Muscle of leg (tissue), 11 donors: ENCODE data around the gene HUS1. TPM values are rescaled to one million over a fixed set of nuclear protein-coding genes. Genes with fewer than 3 reads are reported as not detected.
"Not testable (repeated sequence)": the region's sequence is repeated elsewhere in the genome, so short reads cannot be mapped to it uniquely, and the experiment has no call there.

Experiments used
- DNase-seq: peaks from one replicate; pipeline ENCODE4 v3.0.0; 2013
- H3K27ac ChIP-seq: one replicate; pipeline ENCODE4 v1.5.1; 2013; ENCODE audit warnings: mild to moderate bottlenecking, low read length, control low read depth
- H3K27me3 ChIP-seq: one replicate; pipeline ENCODE4 v1.6.1; 2013; ENCODE audit warnings: low read length; ENCODE audit not compliant: control insufficient read depth, insufficient read depth
- H3K36me3 ChIP-seq: one replicate; pipeline ENCODE4 v1.6.1; 2013; ENCODE audit warnings: low read length; ENCODE audit not compliant: control insufficient read depth, insufficient read depth
- H3K4me1 ChIP-seq: one replicate; pipeline ENCODE4 v1.6.1; 2013; ENCODE audit warnings: low read length; ENCODE audit not compliant: control insufficient read depth, insufficient read depth
- H3K4me3 ChIP-seq: one replicate; pipeline ENCODE4 v1.5.1; 2013; ENCODE audit warnings: low read length, control low read depth
- H3K9me3 ChIP-seq: replicated peaks from 2 replicates; pipeline ENCODE4 v1.6.1; 2013; ENCODE audit warnings: low read depth, low read length; ENCODE audit not compliant: control insufficient read depth
- WGBS: methylation state at CpG from one replicate; pipeline ENCODE4 v1.1.5; 2013; ENCODE audit warnings: missing lambda C conversion rate; ENCODE audit not compliant: insufficient coverage; 5-methylcytosine and 5-hydroxymethylcytosine counted together
- polyA plus RNA-seq, 8 donors: library from polyadenylated mRNA; unstranded; fragments of 120-200 nt; gene quantifications; one replicate each; pipeline versions ENCODE4 v1.2.1 to v1.2.3, GENCODE V29; 2013; ENCODE audit warnings: inconsistent platforms in 1 of 8, low replicate concordance in 1 of 8; ENCODE audit not compliant: insufficient read length in 8 of 8, insufficient read depth in 1 of 8
- total RNA-seq: library from RNA; stranded (reverse); fragments of 120-200 nt; gene quantifications from one replicate; pipeline ENCODE4 v1.2.4, GENCODE V29; 2013

Gene HUS1
- total and polyA plus RNA-seq, 9 donors, result 13.4 to 16.8 (median 14.7) TPM

DNA sequence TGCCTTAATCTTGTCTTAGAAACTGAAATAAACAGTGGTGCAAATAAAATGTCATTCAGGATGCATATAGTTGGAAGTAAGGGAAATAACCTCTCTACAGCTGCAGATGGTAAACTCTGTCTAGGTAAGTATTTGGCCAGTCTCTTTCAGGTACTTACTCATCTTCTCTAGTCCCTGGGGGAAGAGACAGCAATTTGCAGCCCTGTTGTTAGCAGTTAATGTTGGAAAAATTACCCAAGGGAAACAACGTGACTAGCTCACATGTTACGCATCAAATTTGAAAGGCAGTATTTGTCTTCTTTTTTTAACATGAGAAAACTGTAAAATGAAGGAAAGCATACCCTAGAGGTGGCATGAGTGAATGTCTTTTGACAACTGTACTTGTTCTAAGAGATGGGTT, 3.2 kb upstream of the HUS1 start:
- WGBS, result no CpG with 5 or more reads among the region's 2 CpGs
- Histone ChIP-seq H3K4me3 (no peak overlapping the region), H3K27ac (no peak overlapping the region), H3K27me3 (no peaks in the 10 kb centered on the region), H3K4me1 (peaks cover 7% of the 10 kb centered on the region), H3K36me3 (peaks cover 8% of the 10 kb centered on the region), H3K9me3 (no peaks in the 10 kb centered on the region)
- DNase-seq, result no peak

DNA sequence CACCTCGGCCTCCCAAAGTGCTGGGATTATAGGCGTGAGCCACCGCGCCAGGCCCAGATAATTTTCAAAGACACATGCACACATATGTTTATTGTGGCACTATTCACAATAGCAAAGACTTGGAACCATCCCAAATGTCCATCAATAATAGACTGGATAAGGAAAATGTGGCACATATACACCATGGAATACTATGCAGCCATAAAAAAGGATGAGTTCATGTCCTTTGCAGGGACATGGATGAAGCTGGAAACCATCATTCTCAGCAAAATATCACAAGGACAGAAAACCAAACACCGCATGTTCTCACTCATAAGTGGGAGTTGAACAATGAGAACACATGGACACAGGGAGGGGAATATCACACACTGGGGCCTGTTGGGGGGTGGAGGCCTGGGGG, 1.2 kb upstream of the HUS1 start:
- not testable (repeated sequence) for H3K27ac ChIP-seq, H3K27me3 ChIP-seq, H3K4me1 ChIP-seq, H3K4me3 ChIP-seq, DNase-seq, H3K9me3 ChIP-seq
- peaks cover 23% of the 10 kb centered on the region for H3K36me3 ChIP-seq
- no CpG with 5 or more reads among the region's 5 CpGs for WGBS

DNA sequence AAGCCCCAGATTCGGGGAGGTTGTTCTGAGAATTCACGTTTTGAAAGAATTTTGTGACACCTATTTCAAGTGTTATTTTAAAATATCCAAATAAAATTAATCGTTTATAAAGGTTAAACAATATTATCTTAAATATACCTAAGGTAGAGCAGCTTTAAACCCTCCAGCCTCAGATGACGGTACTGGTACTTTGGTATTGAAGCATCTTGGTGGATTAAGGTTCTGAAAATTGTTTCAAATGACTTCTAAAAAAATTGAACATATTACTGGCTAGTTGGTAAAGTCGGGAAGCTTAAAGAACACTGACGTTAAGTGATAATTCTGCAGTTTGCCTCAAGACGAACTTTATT, 392 bp upstream of the HUS1 start:
- no peak for DNase-seq
- H3K4me1 ChIP-seq, result peaks cover 7% of the 10 kb centered on the region
- H3K27me3 ChIP-seq, result no peaks in the 10 kb centered on the region
- peak overlapping the region; percentile 57 for H3K4me3 ChIP-seq
- WGBS, result no CpG with 5 or more reads among the region's 7 CpGs
- H3K9me3 ChIP-seq, result no peaks in the 10 kb centered on the region
- H3K36me3 ChIP-seq, result peaks cover 28% of the 10 kb centered on the region
- peak overlapping the region; percentile 86 for H3K27ac ChIP-seq

DNA sequence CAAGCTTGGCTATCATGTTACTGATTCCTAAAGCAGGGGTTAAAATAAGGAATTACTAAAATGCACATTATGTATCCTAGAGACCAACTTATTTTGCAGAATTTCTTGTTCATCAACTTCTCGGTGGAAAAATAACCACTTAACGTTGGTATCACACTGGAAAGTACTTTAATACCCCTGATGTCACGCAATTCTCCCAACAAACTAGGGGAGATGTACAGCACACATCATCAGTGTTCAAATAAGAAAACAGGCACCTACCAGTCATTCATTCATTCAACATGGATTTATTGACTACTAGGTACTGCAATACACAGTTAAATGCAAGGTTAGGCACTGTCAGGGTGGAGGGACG, 648 bp downstream of the HUS1 start:
- 0% methylated on average over 2 of the region's 4 CpGs for WGBS
- Histone ChIP-seq H3K9me3 (no peaks in the 10 kb centered on the region), H3K36me3 (peaks cover 38% of the 10 kb centered on the region), H3K27me3 (no peaks in the 10 kb centered on the region), H3K27ac (peak overlapping the region; percentile 86), H3K4me1 (peaks cover 7% of the 10 kb centered on the region), H3K4me3 (peak overlapping the region; percentile 57)
- DNase-seq, result no peak

DNA sequence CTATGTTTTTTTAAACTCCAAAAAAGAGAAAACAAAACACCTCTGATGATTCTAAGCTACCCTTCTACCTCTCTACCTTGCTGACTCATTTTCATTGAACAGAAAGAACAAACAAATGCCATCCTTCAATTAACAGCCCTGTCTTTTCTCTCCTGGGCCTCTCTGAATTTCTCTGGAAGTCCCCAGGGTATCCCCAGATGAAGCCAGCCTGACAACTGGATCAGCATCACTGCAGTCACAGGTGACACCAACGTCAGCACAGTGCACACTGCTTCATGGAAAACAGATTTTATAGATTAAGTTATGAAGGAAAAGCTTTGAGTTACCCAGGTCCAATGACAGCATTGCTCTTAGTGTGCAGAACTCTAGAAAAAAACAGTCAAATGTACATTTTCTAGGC, 5.7 kb downstream of the HUS1 start:
- 67% methylated on average over 1 of the region's 1 CpG for WGBS
- no peak overlapping the region for H3K4me3 ChIP-seq
- no peak for DNase-seq
- no peak overlapping the region for H3K27ac ChIP-seq
- H3K4me1 ChIP-seq, result peaks cover 7% of the 10 kb centered on the region
- no peaks in the 10 kb centered on the region for H3K9me3 ChIP-seq
- no peaks in the 10 kb centered on the region for H3K27me3 ChIP-seq
- peaks cover 66% of the 10 kb centered on the region for H3K36me3 ChIP-seq

DNA sequence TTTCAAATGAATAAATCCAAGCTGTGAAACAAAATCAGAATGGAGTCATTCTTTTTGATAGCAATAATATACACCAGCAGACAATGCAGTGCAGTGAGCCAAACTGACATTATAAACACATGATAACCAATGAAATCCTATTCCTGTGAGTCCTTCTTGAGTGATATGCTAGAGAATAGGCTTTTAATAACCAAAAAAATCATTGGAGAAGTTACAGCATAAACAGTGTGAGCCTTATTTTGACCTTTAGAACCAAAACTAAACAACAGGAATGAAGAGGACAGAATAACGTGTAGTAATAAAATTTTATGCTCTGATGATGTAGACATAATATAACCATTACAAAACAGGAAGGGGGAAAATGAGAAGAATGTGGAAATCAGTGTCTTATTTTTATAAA, 8.7 kb downstream of the HUS1 start:
- H3K27ac ChIP-seq, result peak overlapping the region; percentile 76
- peaks cover 60% of the 10 kb centered on the region for H3K36me3 ChIP-seq
- H3K9me3 ChIP-seq, result no peaks in the 10 kb centered on the region
- peak; percentile 15 for DNase-seq
- H3K4me1 ChIP-seq, result no peaks in the 10 kb centered on the region
- no peak overlapping the region for H3K4me3 ChIP-seq
- H3K27me3 ChIP-seq, result no peaks in the 10 kb centered on the region
- no CpG with 5 or more reads among the region's 1 CpG for WGBS

DNA sequence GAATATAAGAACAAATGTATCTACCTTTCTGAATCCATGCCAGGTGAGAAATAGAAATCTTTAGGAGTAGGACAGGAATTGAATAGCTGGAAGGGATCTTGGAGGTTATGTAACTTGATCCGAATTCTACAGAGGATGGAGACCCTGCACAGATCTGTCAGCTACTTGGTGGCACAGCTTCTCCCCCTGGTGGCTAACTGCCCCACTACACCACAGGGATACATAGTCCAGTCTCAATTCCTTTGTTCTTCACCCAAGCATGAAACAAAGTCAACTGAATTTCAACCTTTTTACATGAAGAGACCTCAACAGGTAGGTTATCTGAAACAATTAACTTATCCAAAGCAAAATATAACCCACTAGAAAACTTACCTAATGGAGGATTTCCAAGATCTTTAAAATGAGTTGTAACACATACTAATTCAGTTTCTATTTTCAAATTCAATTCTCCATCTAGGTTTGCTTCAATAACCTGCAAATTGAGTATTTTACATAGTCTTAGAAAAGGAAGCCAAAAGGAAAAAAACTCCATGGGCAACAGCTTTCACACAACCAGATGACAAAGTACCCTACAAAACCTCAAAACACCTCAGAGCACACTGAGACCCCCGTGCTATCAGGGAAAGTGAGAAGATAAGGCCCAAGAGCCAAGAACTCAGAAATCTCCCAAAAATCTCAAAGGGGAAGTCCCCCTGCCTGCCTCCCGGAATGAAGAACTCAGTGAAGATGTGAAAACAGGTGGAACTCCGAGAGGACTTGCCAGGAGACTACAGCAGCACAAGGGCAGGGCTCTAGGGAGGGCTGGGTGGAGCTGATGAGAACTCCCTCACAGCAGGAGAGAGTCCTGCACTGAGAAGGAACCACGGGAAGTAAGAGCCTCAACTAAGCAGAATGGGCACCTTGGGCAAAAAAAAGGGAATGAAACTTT, 10.3 kb downstream of the HUS1 start:
- H3K27ac ChIP-seq, result no peak overlapping the region
- WGBS, result 60% methylated on average over 2 of the region's 5 CpGs
- H3K4me3 ChIP-seq, result no peak overlapping the region
- peaks cover 63% of the 10 kb centered on the region for H3K36me3 ChIP-seq
- H3K4me1 ChIP-seq, result no peaks in the 10 kb centered on the region
- H3K9me3 ChIP-seq, result no peaks in the 10 kb centered on the region
- H3K27me3 ChIP-seq, result no peaks in the 10 kb centered on the region
- DNase-seq, result peak; percentile 62

DNA sequence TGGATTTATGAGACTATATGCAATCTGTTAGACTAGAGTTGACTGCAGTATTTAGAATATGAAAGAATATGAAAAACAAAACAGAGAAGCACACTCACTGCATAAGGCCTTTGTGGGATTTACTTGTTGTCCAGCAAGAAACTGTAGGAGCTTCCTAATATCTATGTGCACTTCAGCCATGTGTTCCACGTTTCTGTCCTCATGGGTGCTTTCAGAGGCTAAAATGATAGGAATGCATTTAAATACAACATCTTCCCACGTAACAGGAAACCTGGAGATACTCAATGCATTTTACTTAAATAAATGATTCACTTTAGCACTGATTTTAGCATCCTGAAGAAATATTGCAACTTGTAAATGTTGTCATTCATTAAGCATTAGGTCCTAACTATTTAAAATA, 11.7 kb downstream of the HUS1 start:
- Histone ChIP-seq H3K36me3 (peaks cover 57% of the 10 kb centered on the region), H3K4me3 (no peak overlapping the region), H3K27me3 (no peaks in the 10 kb centered on the region), H3K9me3 (no peaks in the 10 kb centered on the region), H3K4me1 (no peaks in the 10 kb centered on the region), H3K27ac (no peak overlapping the region)
- no CpG with 5 or more reads among the region's 2 CpGs for WGBS
- DNase-seq, result no peak

DNA sequence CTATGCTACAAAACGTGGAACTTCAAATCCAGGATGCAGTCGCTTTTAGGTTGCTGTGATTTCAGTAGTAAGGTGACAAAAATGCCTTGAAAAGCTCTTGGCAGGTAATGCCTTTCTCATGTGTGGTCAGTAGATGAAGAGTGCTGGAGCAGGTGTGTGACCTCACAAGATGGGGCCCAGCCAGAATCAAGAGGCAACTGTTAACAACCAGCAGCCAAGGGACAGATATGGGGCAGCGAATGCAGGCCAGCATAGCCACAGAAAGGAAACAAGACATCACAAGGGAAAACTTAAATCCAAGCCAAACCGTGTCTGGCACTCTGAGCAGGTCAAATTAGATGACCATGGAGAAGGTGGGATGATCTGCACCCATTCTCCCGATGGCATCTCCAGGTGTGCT, 12.3 kb downstream of the HUS1 start:
- Histone ChIP-seq H3K27ac (no peak overlapping the region), H3K9me3 (no peaks in the 10 kb centered on the region), H3K36me3 (peaks cover 57% of the 10 kb centered on the region), H3K27me3 (no peaks in the 10 kb centered on the region), H3K4me3 (no peak overlapping the region), H3K4me1 (no peaks in the 10 kb centered on the region)
- no peak for DNase-seq
- WGBS, result 85% methylated on average over 3 of the region's 5 CpGs

DNA sequence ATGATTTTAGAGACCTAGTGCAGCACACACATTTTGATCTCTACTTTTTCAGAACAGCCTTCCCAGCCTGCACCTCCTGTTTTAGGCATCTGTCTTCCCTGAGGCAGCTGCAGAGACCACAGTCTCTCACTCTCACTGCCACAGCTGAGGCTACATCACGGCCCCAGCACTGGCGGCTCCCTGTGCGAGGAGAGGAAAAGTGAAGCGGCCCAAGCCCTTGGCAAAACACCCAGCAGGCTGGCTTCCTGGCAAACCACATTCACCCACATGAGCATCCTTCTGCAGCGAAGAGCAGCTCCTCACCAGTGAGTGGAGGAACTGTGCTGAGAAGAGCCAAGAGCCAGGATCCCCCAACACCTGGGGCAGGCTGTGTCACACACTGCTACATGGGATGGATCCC, 14.0 kb downstream of the HUS1 start:
- H3K4me1 ChIP-seq, result no peaks in the 10 kb centered on the region
- H3K27me3 ChIP-seq, result no peaks in the 10 kb centered on the region
- H3K9me3 ChIP-seq, result no peaks in the 10 kb centered on the region
- no peak overlapping the region for H3K4me3 ChIP-seq
- peaks cover 57% of the 10 kb centered on the region for H3K36me3 ChIP-seq
- WGBS, result 83% methylated on average over 1 of the region's 5 CpGs
- no peak for DNase-seq
- no peak overlapping the region for H3K27ac ChIP-seq

DNA sequence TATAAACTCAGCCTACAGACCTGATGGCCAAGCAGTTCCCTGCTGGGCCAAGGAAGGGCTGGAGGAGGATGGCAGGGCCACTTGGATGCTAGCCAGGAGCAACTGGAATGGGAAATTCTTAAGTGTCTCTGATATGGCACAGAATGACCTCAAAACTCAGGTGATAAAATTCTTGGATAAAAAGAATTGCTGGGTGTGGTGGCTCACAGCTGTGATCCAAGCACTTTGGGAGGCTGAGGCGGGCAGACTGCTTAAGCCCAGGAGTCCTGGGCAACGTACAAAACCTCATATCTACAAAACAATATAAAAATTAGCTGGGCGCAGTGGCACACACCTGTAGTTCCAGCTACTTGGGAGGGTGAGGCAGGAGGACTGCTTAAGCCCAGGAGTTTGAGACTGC, 17.2 kb downstream of the HUS1 start:
- Histone ChIP-seq H3K4me1 (no peaks in the 10 kb centered on the region), H3K9me3 (no peaks in the 10 kb centered on the region), H3K27ac (no peak overlapping the region), H3K36me3 (peaks cover 50% of the 10 kb centered on the region), H3K4me3 (no peak overlapping the region), H3K27me3 (no peaks in the 10 kb centered on the region)
- DNase-seq, result no peak
- WGBS, result no CpG with 5 or more reads among the region's 3 CpGs
